Stomach smooth muscle (tissue), 2 donors: ENCODE results near the gene CBFA2T3.
"Not testable (repeated sequence)": the region's sequence is repeated elsewhere in the genome, so short reads cannot be mapped to it uniquely, and the experiment has no call there.

Experiments
- H3K27ac ChIP-seq: one replicate; pipeline ENCODE4 v1.7.0; 2013; ENCODE audit warnings: mild to moderate bottlenecking, low read length, inconsistent platforms
- H3K27me3 ChIP-seq, 2 donors: one replicate each; pipeline ENCODE4 v1.7.0; 2013; ENCODE audit warnings: low read length in 2 of 2; ENCODE audit not compliant: insufficient read depth in 2 of 2, control insufficient read depth in 1 of 2
- H3K36me3 ChIP-seq, 2 donors: one replicate each; pipeline ENCODE4 v1.7.0; 2013; ENCODE audit warnings: low read length in 2 of 2; ENCODE audit not compliant: control insufficient read depth in 2 of 2, insufficient read depth in 2 of 2
- H3K4me1 ChIP-seq: one replicate; pipeline ENCODE4 v1.7.0; 2013; ENCODE audit warnings: low read length; ENCODE audit not compliant: control insufficient read depth, insufficient read depth
- H3K4me3 ChIP-seq, 2 donors: one replicate each; pipeline ENCODE4 v1.7.0; 2013; ENCODE audit warnings: low read length in 2 of 2
- H3K9ac ChIP-seq, 2 donors: one replicate each; pipeline ENCODE4 v1.7.0; 2013; ENCODE audit warnings: low read length in 2 of 2, mild to moderate bottlenecking in 1 of 2
- H3K9me3 ChIP-seq, 2 donors: one replicate each; pipeline ENCODE4 v1.7.0; 2013; ENCODE audit warnings: low read length in 2 of 2; ENCODE audit not compliant: control insufficient read depth in 2 of 2
- donor health status: healthy.
- donor health status: Pancreatic carcinoma.

The CBFA2T3 gene

DNA sequence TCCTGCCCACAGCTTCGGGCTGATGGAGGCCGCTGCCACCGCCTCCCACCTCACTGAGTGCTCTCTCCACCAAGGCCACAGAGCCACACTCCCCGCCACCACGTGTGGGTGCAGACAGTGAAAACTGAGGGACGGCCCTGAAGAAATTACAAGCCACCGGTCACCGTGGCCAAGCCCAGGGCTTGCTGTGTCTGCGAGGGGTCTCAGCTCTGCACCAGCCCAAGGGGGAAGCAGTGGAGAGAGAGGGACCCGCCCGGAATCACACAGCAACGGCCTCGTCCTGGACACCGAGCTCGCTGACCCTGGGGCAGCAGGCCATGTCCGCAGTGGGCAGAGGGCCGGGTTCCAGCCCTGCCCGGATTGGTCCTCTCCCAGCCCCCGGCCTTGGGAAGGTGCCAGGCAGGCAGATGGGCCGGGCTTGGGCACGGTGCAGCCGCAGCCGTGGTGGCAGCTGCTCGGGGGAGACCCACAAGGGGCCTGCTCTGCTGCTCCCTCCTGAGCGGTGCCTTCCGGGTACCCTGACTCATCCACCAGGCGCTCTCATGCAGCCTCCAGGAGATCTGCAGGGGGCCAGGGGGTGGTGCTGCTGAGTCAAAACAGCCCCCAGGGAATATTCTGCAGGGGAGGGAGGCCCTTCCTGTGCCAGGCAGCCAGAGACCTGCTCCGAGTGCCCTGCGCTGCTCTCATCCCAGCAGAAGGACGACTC lies 52.0 kb downstream of the CBFA2T3 start:
- no peak overlapping the region for H3K27ac ChIP-seq
- no peak overlapping the region for H3K4me3 ChIP-seq
- peaks cover 6 to 18% of the 10 kb centered on the region in 2 donors for H3K27me3 ChIP-seq
- peaks cover 28% of the 10 kb centered on the region for H3K4me1 ChIP-seq
- no peaks in the 10 kb centered on the region for H3K36me3 ChIP-seq
- no peak overlapping the region for H3K9ac ChIP-seq
- no peaks in the 10 kb centered on the region for H3K9me3 ChIP-seq

DNA sequence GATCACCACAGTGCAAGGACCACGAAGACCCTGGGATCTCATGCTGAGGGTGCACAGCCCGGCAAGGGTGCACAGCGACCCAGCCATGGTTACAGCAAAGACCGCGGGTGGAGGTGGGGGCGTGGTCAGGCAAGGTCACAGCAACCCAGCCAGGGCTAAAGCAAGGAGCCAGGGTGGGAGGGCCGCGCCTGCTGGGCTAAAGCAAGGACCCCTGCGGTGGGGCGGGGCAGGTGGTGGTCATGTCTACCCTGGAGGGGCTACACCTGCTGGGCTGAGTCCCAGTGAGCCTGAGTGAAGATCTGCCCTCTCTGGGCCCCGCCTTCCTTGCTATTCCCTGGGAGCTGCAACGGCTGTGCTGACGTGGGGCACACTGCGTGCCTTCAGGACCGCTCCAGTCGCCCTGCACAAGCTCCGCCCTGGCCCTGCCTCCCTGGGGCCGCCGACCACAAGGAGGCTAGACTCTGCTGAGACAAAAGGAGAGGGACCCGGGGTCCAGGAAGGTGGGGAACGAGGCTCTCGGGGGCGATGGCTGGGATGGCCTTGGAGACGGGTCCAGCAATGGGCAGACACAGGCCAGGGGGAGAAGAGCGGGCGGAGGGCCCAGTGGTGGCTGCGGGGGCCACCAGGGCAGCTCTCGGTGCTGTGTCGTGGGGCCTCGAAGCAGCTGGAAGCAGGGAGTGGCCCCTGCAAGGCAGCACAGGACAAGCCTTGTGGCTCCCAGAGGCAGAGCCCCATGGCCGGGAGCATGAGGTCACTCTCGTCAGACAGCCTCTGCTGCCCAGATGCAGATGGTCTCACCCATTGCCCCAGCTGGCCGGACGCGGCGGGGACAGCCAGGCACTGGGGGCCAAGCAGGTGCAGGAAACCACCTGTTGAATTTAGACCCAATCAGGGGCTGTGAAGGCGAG lies 52.8 kb downstream of the CBFA2T3 start:
- Histone ChIP-seq H3K9ac (no peak overlapping the region), H3K36me3 (no peaks in the 10 kb centered on the region), H3K4me1 (peaks cover 28% of the 10 kb centered on the region), H3K4me3 (no peak overlapping the region), H3K9me3 (no peaks in the 10 kb centered on the region), H3K27ac (no peak overlapping the region), H3K27me3 (peaks cover 6 to 18% of the 10 kb centered on the region in 2 donors)

DNA sequence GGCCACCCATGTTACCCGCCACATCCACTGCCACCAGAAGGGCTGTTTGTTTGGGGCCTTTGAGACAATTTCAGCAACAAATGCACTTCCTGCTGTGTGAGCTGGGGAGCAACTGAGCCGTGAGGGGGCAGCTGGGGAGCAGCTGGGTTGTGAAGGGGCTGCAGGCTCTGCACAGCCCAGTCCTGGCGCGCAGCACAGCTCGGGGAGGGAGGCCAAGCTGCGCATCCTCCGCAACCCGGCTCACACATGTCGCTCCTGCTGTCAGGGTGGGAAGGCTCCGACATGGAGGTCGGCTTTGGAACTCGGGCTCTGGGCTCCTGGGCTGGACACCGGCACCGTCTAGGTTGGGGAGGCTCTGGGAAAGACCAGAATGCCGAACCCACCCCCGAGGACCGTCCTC lies 53.6 kb downstream of the CBFA2T3 start:
- no peak overlapping the region for H3K4me3 ChIP-seq
- H3K36me3 ChIP-seq = no peaks in the 10 kb centered on the region
- H3K9ac ChIP-seq = no peak overlapping the region
- peaks cover 6 to 18% of the 10 kb centered on the region in 2 donors for H3K27me3 ChIP-seq
- no peak overlapping the region for H3K27ac ChIP-seq
- H3K9me3 ChIP-seq = no peaks in the 10 kb centered on the region
- H3K4me1 ChIP-seq = peaks cover 28% of the 10 kb centered on the region

DNA sequence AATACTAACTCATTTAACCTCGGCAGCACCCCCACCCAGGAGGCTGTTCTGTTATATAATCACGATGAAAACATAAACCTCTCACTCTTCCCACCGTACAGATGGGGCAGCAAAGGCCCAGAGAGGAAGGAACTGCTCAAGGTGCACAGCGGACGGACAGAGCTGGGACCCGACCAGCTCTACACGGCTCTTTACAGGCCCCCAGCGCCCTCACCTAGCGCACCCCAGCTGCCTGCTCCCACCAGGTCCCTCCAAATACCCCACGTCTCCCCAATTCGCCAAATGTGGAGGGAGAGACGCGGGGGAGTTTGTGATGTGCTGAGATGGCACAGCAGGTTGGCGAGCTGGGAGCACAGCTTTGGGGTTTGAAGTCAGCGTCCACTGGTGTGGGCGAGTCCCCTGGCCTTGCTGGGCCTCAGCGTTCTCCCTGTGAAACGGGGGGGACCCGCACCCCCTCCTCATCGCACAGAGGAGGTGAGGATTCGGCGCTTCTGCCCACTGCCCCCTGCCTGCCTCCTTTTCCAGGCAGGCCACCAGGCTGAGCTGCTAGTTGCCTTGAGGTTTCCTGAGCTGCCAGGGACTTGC lies 54.1 kb downstream of the CBFA2T3 start:
- H3K27me3 ChIP-seq = peaks cover 6 to 13% of the 10 kb centered on the region in 2 donors
- H3K4me1 ChIP-seq = peaks cover 28% of the 10 kb centered on the region
- H3K9me3 ChIP-seq = no peaks in the 10 kb centered on the region
- H3K9ac ChIP-seq = no peak overlapping the region
- no peak overlapping the region for H3K27ac ChIP-seq
- H3K4me3 ChIP-seq = no peak overlapping the region
- H3K36me3 ChIP-seq = no peaks in the 10 kb centered on the region

DNA sequence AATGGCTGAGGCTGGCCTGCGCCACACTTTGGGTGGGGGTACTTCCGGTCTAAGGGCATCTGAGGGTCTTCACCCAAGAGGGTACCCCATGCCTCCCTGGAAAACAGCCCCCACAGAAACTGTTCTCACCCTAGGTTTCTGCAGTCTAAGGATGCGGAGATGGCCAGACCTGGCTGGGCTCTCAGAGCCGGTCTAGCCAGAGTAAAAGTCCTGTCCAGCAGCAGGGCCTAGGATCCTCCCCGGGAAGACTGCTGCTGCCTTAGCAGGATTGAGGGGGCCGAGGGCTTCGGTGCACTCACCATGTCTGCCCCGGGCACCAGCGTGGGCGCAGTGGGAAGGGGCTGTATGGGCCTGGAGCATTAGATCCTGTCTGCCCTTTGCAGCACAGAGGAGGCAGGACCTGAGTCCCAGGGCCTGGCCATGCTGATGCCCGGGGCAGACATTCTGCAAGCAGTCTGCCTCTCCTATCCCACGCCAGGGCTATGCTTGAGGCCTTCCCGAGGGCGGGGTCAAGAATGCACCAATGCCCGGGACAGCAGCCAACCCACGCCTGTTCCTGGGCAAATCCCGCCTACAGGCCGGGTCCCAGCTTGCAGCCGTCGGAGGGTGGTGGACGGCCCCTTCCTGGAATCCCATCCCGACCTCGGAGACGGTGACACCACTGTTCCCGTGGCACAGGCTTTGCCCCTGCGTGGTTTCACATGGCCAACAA lies 54.7 kb downstream of the CBFA2T3 start:
- Histone ChIP-seq H3K9me3 (no peaks in the 10 kb centered on the region), H3K27ac (no peak overlapping the region), H3K27me3 (peaks cover 6 to 7% of the 10 kb centered on the region in 2 donors), H3K4me1 (peaks cover 28% of the 10 kb centered on the region), H3K4me3 (no peak overlapping the region), H3K36me3 (no peaks in the 10 kb centered on the region), H3K9ac (no peak overlapping the region)

DNA sequence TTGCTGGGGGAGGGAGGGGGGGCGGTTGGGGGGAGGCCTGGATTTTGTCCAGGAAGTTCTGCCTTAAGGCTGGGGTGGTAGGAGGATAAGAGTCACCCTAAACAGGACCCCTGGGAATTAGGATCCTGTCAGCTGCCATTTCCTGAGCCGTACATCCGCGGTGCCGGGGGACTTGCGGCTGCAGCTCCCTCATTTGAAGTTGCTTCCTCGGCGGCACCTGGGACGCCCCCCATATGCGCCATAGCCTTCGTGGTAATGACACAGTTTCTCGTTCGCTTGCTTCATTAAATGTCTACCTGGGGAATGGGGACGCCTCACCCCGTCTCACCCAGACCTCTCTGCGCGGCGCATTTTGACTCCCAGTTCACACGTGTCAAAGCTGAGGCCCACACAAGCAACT lies 55.4 kb downstream of the CBFA2T3 start:
- peaks cover 28% of the 10 kb centered on the region for H3K4me1 ChIP-seq
- H3K4me3 ChIP-seq = no peak overlapping the region
- no peaks in the 10 kb centered on the region for H3K9me3 ChIP-seq
- H3K27ac ChIP-seq = no peak overlapping the region
- H3K36me3 ChIP-seq = no peaks in the 10 kb centered on the region
- no peak overlapping the region for H3K9ac ChIP-seq
- peaks cover 6 to 7% of the 10 kb centered on the region in 2 donors for H3K27me3 ChIP-seq

DNA sequence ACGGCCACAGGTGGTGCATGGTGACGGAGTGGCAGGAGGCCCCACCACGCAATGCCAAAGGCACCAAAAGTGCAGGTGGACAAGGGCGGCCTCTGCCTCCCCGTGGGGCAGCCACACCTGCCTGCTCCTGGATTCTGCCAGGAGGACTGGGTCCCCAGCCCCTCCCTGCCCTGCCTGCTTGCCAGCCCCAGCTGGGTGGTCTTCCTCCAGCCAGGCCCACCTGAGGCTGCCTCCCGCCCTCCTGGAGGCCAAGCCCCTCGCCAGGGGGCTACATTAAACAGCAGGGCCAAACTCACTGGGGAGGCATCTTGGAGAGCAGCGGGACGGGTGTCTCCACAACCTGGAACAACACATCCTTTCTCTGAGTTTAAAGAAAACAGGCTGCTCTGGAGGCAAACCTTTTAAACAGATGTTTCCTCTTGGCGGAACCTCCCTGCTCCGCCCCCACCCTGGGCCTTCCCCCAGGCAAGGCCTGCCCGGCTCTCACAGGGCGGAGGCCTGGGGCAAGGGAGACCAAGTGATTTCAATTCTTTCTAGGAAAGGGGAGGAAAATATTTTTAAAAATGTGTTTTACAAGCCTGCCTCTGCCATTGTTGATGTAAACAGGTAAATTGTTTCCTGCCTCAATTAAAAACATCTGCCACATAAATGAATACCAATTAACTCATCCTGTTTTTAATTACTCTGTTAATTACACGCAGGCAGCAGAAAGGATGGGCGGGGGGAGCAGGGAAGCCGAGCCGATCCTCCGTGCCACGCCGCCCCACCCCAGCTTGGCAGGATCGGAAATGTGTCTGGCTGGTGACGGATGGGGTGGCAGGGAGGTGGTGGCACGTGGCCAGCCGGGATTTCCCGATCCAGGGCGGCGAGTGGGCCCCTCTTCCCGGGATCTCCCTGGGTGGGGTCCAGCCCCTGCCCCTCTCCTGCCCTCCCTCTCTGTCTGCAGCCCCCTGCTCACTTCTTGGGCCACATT lies 56.1 kb downstream of the CBFA2T3 start:
- Histone ChIP-seq H3K36me3 (no peaks in the 10 kb centered on the region), H3K4me3 (no peak overlapping the region), H3K9ac (no peak overlapping the region), H3K9me3 (no peaks in the 10 kb centered on the region), H3K27ac (no peak overlapping the region), H3K4me1 (peaks cover 28% of the 10 kb centered on the region), H3K27me3 (peaks cover 5 to 10% of the 10 kb centered on the region in 2 donors)

DNA sequence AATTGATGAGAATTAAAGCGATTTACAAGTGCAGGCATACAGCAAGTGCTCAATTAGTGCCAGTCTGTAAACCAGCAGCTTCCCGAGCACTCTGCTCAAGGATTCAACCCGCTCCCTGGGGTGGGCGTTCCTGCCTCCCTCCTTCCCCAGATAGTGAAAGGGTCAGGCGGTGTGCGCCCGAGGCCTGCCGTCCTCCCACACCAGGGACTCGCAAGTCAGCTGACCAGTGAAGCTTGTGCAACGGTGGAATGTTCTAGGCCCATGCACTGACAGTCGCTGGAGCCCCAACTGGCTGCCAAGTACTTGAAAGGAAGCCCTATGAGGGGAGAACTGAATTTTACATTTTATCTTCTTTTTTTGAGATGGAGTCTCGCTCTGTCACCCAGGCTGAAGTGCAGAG lies 57.1 kb downstream of the CBFA2T3 start:
- Histone ChIP-seq H3K9me3 (no peaks in the 10 kb centered on the region), H3K36me3 (no peaks in the 10 kb centered on the region), H3K9ac (no peak overlapping the region), H3K4me3 (no peak overlapping the region), H3K27ac (no peak overlapping the region), H3K4me1 (peaks cover 28% of the 10 kb centered on the region), H3K27me3 (peaks cover 8 to 10% of the 10 kb centered on the region in 2 donors)

DNA sequence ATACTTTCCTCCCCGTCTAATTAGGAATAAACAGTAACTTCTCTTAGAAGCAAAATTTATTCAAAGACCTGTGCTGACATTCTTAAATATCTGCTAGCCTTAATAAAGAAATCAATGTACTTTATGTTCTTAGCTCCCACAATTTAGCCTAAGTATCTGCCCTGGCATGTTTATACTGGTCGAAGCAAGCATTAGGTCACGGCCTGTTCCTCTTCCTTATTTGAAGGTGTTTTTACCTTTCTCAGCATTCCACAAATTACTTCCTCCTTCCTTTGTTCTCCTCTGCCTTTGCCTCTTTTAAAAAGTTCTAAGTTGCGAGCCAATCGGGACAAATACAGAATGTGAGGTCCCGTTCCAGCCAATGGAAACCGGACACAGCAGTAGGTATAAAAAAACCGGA lies 58.1 kb downstream of the CBFA2T3 start:
- H3K4me1 ChIP-seq = peaks cover 28% of the 10 kb centered on the region
- H3K36me3 ChIP-seq, H3K9me3 ChIP-seq, H3K27ac ChIP-seq, H3K4me3 ChIP-seq, H3K9ac ChIP-seq: not testable (repeated sequence)
- H3K27me3 ChIP-seq = peaks cover 10 to 16% of the 10 kb centered on the region in 2 donors
